Neutrophil (primary cell): Measurements from ENCODE around the gene TM9SF4.

ENCODE experiments used
- H3K27ac ChIP-seq: fragments of 200-600 bp; sonication (generic); 2 replicates; pipeline ENCODE4 v1.5.1; 2016; ENCODE audit warnings: mild to moderate bottlenecking, moderate library complexity
- H3K27me3 ChIP-seq: fragments of 200-600 bp; sonication (generic); 2 replicates; pipeline ENCODE4 v1.6.0; 2016; ENCODE audit warnings: mild to moderate bottlenecking
- H3K36me3 ChIP-seq: fragments of 200-600 bp; sonication (generic); 2 replicates; pipeline ENCODE4 v1.5.1; 2017
- H3K4me1 ChIP-seq, 2 experiments: fragments of 200-600 bp in 1 of 2; sonication (generic) in 1 of 2; 1 replicate in 1 of 2; 2 replicates in 1 of 2; pipeline versions ENCODE4 v1.5.1 to v1.6.1; 2013 to 2016; ENCODE audit warnings: low read depth in 1 of 2, low read length in 1 of 2, mild to moderate bottlenecking in 1 of 2, moderate library complexity in 1 of 2; ENCODE audit not compliant: control insufficient read depth in 1 of 2, insufficient read depth in 1 of 2
- H3K4me3 ChIP-seq, 2 experiments: fragments of 200-600 bp in 1 of 2; sonication (generic) in 1 of 2; 1 replicate in 1 of 2; 2 replicates in 1 of 2; pipeline ENCODE4 v1.5.1; 2013 to 2016; ENCODE audit warnings: low read depth in 1 of 2, low read length in 1 of 2, mild to moderate bottlenecking in 1 of 2, moderate library complexity in 1 of 2
- H3K9me3 ChIP-seq: fragments of 200-600 bp; sonication (generic); 2 replicates; pipeline ENCODE4 v1.5.1; 2016
- CTCF ChIP-seq: fragments of 200-600 bp; sonication (generic); IDR thresholded peaks from 2 replicates; pipeline ENCODE4 v1.5.1; 2016; ENCODE audit warnings: antibody characterized with exemption

The TM9SF4 gene

GRCh38 chr20:32142991-32143390 lies 33.5 kb downstream of the TM9SF4 start:
- Histone ChIP-seq H3K4me3 (no peak overlapping the region), H3K9me3 (no peaks in the 10 kb centered on the region), H3K4me1 (no peaks in the 10 kb centered on the region), H3K36me3 (peaks cover 92% of the 10 kb centered on the region), H3K27ac (no peak overlapping the region), H3K27me3 (no peaks in the 10 kb centered on the region)
- no peak for TF ChIP-seq CTCF

GRCh38 chr20:32144898-32145662 lies 35.6 kb downstream of the TM9SF4 start:
- Histone ChIP-seq H3K27ac (no peak overlapping the region), H3K27me3 (no peaks in the 10 kb centered on the region), H3K4me1 (no peaks in the 10 kb centered on the region), H3K36me3 (peaks cover 90% of the 10 kb centered on the region), H3K9me3 (no peaks in the 10 kb centered on the region), H3K4me3 (no peak overlapping the region)
- no peak for TF ChIP-seq CTCF

- peaks cover 89% of the 10 kb centered on the region for H3K36me3 ChIP-seq
- H3K4me1 ChIP-seq = peaks cover 4% of the 10 kb centered on the region in 2 experiments
- no peak overlapping the region for H3K4me3 ChIP-seq
- H3K9me3 ChIP-seq = no peaks in the 10 kb centered on the region
- no peaks in the 10 kb centered on the region for H3K27me3 ChIP-seq
- no peak for TF ChIP-seq CTCF
- H3K27ac ChIP-seq = no peak overlapping the region
Observed at GRCh38 chr20:32149566-32150170, 40.2 kb downstream of the TM9SF4 start.

- Histone ChIP-seq H3K9me3 (no peaks in the 10 kb centered on the region), H3K27ac (no peak overlapping the region), H3K4me1 (peaks cover 11% of the 10 kb centered on the region in 2 experiments), H3K4me3 (no peak overlapping the region), H3K27me3 (no peaks in the 10 kb centered on the region), H3K36me3 (peaks cover 87% of the 10 kb centered on the region)
- no peak for TF ChIP-seq CTCF
Observed at GRCh38 chr20:32150291-32150848, 40.9 kb downstream of the TM9SF4 start.

- peaks cover 76% of the 10 kb centered on the region for H3K36me3 ChIP-seq
- no peaks in the 10 kb centered on the region for H3K27me3 ChIP-seq
- H3K4me1 ChIP-seq = peaks cover 15 to 16% of the 10 kb centered on the region in 2 experiments
- no peak overlapping the region for H3K27ac ChIP-seq
- H3K9me3 ChIP-seq = no peaks in the 10 kb centered on the region
- no peak overlapping the region for H3K4me3 ChIP-seq
- TF ChIP-seq CTCF = no peak
Observed at GRCh38 chr20:32152421-32153155, 43.1 kb downstream of the TM9SF4 start.
